Measurements from ENCODE around the gene SRRD. TPM values are rescaled to one million over a fixed set of nuclear protein-coding genes. Genes with fewer than 3 reads are reported as not detected.
A peak's percentile ranks its signal among the peaks of the same experiment; 100 is the strongest.

SRRD gene
- total RNA-seq, 4 donors from 2014 or later = 10.3 to 21.5 (median 17.3) TPM

GRCh38 chr22:26496456-26496855, 12.8 kb downstream of the SRRD start:
- TF ChIP-seq CTCF (IDR thresholded peaks at IDR 0.05) (no peak), POLR2A (IDR thresholded peaks at IDR 0.05) (no peak)
- DNase-seq (ENCODE audit: low spot score in 2 of 2) = peak in 1 of 2 donors; percentile 1
- no peak overlapping the region for H3K4me3 ChIP-seq (ENCODE audit: low read depth, poor library complexity, severe bottlenecking)
- intact Hi-C loops (cut with DNase I; ENCODE audit: low total_unique reads) = no loop called here
- 86% methylated on average over 4 of the region's 4 CpGs for WGBS, 2 donors

DNA sequence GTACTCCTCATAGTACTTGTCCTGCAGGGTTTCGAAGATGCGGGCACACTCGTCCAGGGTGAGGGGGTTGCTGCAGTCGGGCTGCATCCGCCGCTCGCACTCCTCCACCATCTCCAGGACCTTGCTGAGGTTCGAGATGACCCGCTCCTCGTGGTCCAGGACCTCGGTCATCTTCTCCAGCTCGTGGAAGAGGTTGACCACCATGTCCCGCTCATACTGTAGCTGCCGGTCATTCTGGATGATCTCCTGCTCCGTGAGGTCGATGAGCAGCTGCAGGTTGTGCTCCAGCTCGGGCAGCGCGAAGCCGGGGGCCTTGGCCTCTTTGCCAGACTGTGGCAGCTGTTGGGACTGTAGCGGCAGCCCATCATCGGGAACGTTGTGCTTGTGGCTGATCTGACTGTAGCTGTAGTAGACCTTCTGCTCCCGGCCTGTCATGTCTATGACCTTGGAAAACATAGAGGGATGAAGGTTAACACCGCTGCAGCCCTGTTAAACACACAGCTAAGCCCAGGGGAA, 15.6 kb downstream of the SRRD start:
- H3K4me3 ChIP-seq (ENCODE audit: low read depth, poor library complexity, severe bottlenecking) = no peak overlapping the region
- intact Hi-C loops (cut with DNase I; ENCODE audit: low total_unique reads) = no loop called here
- peak in 1 of 2 donors; percentile 58 for DNase-seq (ENCODE audit: low spot score in 2 of 2)
- 93% methylated on average over 25 of the region's 25 CpGs for WGBS, 2 donors
- TF ChIP-seq POLR2A (IDR thresholded peaks at IDR 0.05) (no peak), CTCF (IDR thresholded peaks at IDR 0.05) (no peak)

DNA sequence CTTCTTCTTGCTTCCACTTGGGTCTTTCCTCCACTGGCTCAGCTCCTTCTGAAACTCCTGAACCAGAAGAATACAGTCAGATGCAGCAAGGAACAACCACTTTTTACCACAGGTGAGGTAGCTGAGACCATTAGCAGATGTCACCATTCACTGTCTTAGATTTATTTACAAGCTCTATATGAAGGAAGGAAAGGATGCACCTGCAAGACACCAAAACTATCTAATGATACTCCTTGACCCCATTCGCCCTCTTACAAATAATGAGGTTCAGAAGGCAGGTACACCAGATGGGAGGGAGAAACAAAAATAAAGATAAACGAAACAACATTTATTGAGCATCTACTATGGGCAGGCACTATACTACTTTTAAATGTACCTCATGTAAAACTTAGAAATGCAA, 18.3 kb downstream of the SRRD start:
- 87 to 90% methylated on average over 2 of the region's 2 CpGs for WGBS, 2 donors
- intact Hi-C loops (cut with DNase I; ENCODE audit: low total_unique reads) = no loop called here
- no peak overlapping the region for H3K4me3 ChIP-seq (ENCODE audit: low read depth, poor library complexity, severe bottlenecking)
- TF ChIP-seq POLR2A (IDR thresholded peaks at IDR 0.05) = no peak
- TF ChIP-seq CTCF (IDR thresholded peaks at IDR 0.05) = no peak
- no peak for DNase-seq (ENCODE audit: low spot score in 2 of 2)

DNA sequence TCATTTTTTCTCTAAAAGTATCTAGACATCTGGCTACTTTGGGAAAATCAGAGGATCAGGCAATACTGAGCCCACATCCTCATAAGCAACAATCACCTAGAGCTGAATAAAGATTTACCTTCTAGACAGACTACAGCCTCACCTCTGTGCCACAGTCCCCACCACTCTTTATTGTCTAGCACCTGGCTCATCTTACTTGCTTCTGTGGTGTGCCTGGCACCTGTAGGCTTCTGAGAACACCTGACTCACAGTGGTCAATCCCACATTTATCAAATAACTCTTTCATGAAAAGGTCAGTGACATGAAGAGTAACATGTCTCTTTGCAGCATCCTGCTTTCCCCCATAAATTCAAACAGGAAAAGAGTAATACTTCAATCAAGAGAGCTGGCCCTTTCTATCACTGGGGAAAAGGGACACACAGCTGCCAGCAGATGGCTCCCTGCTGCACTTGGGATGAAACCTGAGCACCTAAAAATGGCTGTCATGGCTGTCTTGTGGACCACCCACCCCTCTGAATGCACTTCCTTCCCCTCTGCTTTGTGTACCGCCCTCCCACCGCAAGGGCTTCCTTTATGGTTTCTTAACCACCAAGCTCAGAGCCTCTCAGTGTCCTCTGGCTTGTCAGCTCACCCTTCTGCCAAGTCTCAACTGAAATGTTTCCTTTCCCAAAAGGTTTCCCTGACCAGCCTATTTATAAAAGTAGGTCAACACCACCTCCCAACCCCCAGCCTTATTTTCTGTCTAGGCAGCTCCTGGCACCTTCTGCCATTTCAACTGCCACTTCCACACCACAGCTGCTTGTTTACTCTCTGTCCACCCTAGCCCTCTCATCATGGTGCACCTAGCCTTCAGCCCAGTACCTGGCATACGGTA, 19.2 kb downstream of the SRRD start:
- no peak for DNase-seq (ENCODE audit: low spot score in 2 of 2)
- intact Hi-C loops (cut with DNase I; ENCODE audit: low total_unique reads) = no loop called here
- no peak for TF ChIP-seq POLR2A (IDR thresholded peaks at IDR 0.05)
- 38 to 46% methylated on average over 3 of the region's 3 CpGs for WGBS, 2 donors
- no peak overlapping the region for H3K4me3 ChIP-seq (ENCODE audit: low read depth, poor library complexity, severe bottlenecking)

GRCh38 chr22:26503758-26504157, 20.1 kb downstream of the SRRD start:
- TF ChIP-seq CTCF (IDR thresholded peaks at IDR 0.05) (no peak), POLR2A (IDR thresholded peaks at IDR 0.05) (no peak)
- intact Hi-C loops (cut with DNase I; ENCODE audit: low total_unique reads) = no loop called here
- H3K4me3 ChIP-seq (ENCODE audit: low read depth, poor library complexity, severe bottlenecking) = no peak overlapping the region
- WGBS, 2 donors = 56 to 74% methylated on average over 1 of the region's 1 CpG
- DNase-seq (ENCODE audit: low spot score in 2 of 2) = no peak

DNA sequence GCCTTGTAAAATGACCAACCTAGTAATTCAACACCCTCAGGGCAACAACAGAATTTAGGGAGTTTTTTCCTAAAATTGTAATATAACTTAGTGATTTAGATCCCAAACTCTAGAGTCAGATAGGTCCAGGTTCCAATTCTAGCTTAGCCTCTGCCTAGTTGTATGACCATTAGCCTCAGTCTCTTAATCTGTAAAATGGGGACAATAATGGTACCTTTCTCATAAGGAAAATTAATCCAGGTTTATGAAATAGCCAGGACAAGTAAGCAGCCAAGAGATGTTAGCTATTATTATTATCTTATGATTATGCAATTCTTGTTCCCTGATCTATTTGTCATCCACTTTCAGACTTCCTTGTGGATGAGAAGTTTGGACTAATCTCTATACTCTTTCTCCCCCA, 24.5 kb downstream of the SRRD start:
- intact Hi-C loops (cut with DNase I; ENCODE audit: low total_unique reads) = no loop called here
- TF ChIP-seq POLR2A (IDR thresholded peaks at IDR 0.05) (no peak), CTCF (IDR thresholded peaks at IDR 0.05) (no peak)
- DNase-seq (ENCODE audit: low spot score in 2 of 2) = no peak
- no peak overlapping the region for H3K4me3 ChIP-seq (ENCODE audit: low read depth, poor library complexity, severe bottlenecking)
